Naive thymus-derived CD4-positive, alpha-beta T cell (primary cell): ENCODE measurements around the gene GMIP. TPM values are rescaled to one million over a fixed set of nuclear protein-coding genes. Genes with fewer than 3 reads are reported as not detected.
A peak's percentile ranks its signal among the peaks of the same experiment; 100 is the strongest.

ENCODE experiments used
- ATAC-seq: fragments of 150-1000 bp; cut with Tn5 transposase; 2 replicates; pipeline ENCODE4 v1.10.0; 2021; ENCODE audit warnings: mild to moderate bottlenecking, moderate library complexity
- CTCF ChIA-PET: fragments of 350-600 bp; sonication (Branson Sonifier 250); formaldehyde crosslinking; loops from one replicate; lab custom pipeline; 2021; ENCODE audit warnings: antibody characterized with exemption; lab: Charles Lee
- POLR2A ChIA-PET: fragments of 350-600 bp; sonication (Branson Sonifier 250); formaldehyde crosslinking; loops from one replicate; lab custom pipeline; 2021; ENCODE audit warnings: antibody characterized with exemption, inconsistent platforms; lab: Charles Lee
- DNase-seq, 9 donors: peaks; one replicate each; pipeline versions ENCODE4 v3.0.0 to v3.0.0-alpha.2; 2020 to 2022; ENCODE audit warnings: mixed read lengths in 1 of 9
- H3K27ac ChIP-seq: one replicate; pipeline ENCODE4 v1.7.0; 2013; ENCODE audit warnings: mild to moderate bottlenecking, low read depth, low read length, moderate library complexity
- H3K27me3 ChIP-seq, 2 donors: one replicate each; pipeline ENCODE4 v1.7.0; 2013; ENCODE audit warnings: low read length in 2 of 2, mild to moderate bottlenecking in 2 of 2, moderate library complexity in 2 of 2; ENCODE audit not compliant: control insufficient read depth in 2 of 2, insufficient read depth in 2 of 2
- H3K36me3 ChIP-seq, 3 experiments: 1 replicate in 2 of 3; 2 replicates in 1 of 3; pipeline ENCODE4 v1.7.0; 2013; ENCODE audit warnings: low read length in 3 of 3, mild to moderate bottlenecking in 3 of 3, moderate library complexity in 1 of 3; ENCODE audit not compliant: insufficient read depth in 3 of 3, control insufficient read depth in 2 of 3
- H3K4me1 ChIP-seq, 2 donors: one replicate each; pipeline ENCODE4 v1.7.0; 2013; ENCODE audit warnings: low read length in 2 of 2, mild to moderate bottlenecking in 2 of 2, moderate library complexity in 1 of 2; ENCODE audit not compliant: control insufficient read depth in 2 of 2, insufficient read depth in 2 of 2
- H3K4me3 ChIP-seq: 2 replicates; pipeline ENCODE4 v1.7.0; 2013; ENCODE audit warnings: mild to moderate bottlenecking, low read length
- H3K9me3 ChIP-seq, 3 experiments: 1 replicate in 2 of 3; 2 replicates in 1 of 3; pipeline ENCODE4 v1.7.0; 2013; ENCODE audit warnings: low read length in 3 of 3; ENCODE audit not compliant: control insufficient read depth in 2 of 3
- H3K27ac Mint-ChIP-seq, 9 donors: one replicate each; pipeline ENCODE4 v1.8.0; 2020 to 2022; ENCODE audit warnings: mixed read lengths in 9 of 9, mild to moderate bottlenecking in 8 of 9, moderate library complexity in 5 of 9, inconsistent platforms in 2 of 9
- H3K27me3 Mint-ChIP-seq, 5 donors: one replicate each; pipeline ENCODE4 v1.8.0; 2021 to 2022; ENCODE audit warnings: mixed read lengths in 5 of 5, mild to moderate bottlenecking in 1 of 5
- H3K36me3 Mint-ChIP-seq, 5 donors: one replicate each; pipeline ENCODE4 v1.8.0; 2020 to 2022; ENCODE audit warnings: mixed read lengths in 5 of 5, mild to moderate bottlenecking in 3 of 5, inconsistent platforms in 1 of 5
- H3K4me1 Mint-ChIP-seq, 7 donors: one replicate each; pipeline ENCODE4 v1.8.0; 2020 to 2022; ENCODE audit warnings: mixed read lengths in 7 of 7, mild to moderate bottlenecking in 3 of 7, inconsistent platforms in 1 of 7
- H3K4me3 Mint-ChIP-seq, 10 donors: one replicate each; pipeline ENCODE4 v1.8.0; 2020 to 2022; ENCODE audit warnings: mild to moderate bottlenecking in 10 of 10, mixed read lengths in 10 of 10, moderate library complexity in 6 of 10, inconsistent platforms in 2 of 10
- H3K9me3 Mint-ChIP-seq, 11 donors: one replicate each; pipeline ENCODE4 v1.8.0; 2020 to 2022; ENCODE audit warnings: mixed read lengths in 11 of 11, mild to moderate bottlenecking in 4 of 11, inconsistent platforms in 1 of 11, moderate library complexity in 1 of 11
- intact Hi-C, 2 donors: fragments of 100-400 bp; cut with micrococcal nuclease; formaldehyde crosslinking; loops; one replicate each; pipeline ENCODE4 v1.15.1; 2023
- polyA plus RNA-seq, 2 donors: library from polyadenylated mRNA; unstranded; fragments of 300-500 nt; fragmentation: Illumina TruSeq; gene quantifications; one replicate each; pipeline ENCODE4 v1.2.3, GENCODE V29; 2021
- total RNA-seq, 6 experiments: library from RNA in 5 of 6; stranded (reverse) in 5 of 6; gene quantifications; 1 replicate in 5 of 6; 2 replicates in 1 of 6; pipeline ENCODE4 v1.2.3 and lab custom pipeline; 2021 to 2026

GMIP gene
- total and polyA plus RNA-seq, 7 experiments from 2014 or later, result 32.9 to 141 (median 99.1) TPM

DNA sequence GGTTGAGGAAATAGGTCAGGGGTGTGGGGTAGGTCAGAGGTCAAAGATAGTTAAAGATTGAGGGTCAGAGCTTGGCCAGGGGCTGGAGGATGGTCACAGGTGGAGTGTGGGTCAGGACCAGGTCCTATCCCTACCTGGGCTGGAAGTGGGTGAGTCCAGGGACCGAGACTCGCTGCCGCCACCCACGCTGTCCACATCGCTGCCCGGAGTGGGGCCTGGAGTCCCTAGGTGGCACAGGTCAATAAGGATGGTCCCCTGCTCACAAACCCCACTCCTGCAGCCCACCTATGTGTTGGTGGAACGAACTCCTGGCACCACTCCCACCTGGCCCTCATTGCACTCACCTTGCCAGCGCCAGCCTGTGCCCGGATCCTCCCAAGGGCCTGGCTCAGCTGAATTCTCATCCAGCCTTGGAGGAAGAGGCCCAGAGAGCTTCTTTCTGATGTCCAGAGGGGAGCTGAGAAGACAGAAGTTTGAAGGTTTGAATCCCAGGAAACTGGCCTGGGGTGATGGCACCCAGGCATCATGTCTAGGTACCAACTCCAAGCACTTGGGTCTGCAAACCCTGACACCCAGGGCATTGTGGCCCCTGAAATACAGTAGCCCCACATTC, 6.8 kb downstream of the GMIP start:
- H3K4me1 ChIP-seq, result peaks cover 0 to 8% of the 10 kb centered on the region in 2 donors
- DNase-seq (no peak), ATAC-seq (no peak)
- H3K36me3 ChIP-seq, result peaks cover 17 to 82% (median 31%) of the 10 kb centered on the region in 3 experiments
- ChIA-PET POLR2A (interaction anchor here (1.4 to 1.5 kb wide), 2 partner anchors 8 to 28 kb away, joined by 3 to 4 read pairs; no protein-coding TSS in a partner anchor), CTCF (interaction anchor here (0.8 to 1.4 kb wide), 2 partner anchors 22 to 104 kb away, joined by 3 to 4 read pairs; no protein-coding TSS in a partner anchor)
- Mint-ChIP-seq H3K27ac (peak overlapping the region in 1 of 9 donors; percentile 36), H3K4me1 (peaks cover 12 to 28% (median 18%) of the 10 kb centered on the region in 7 donors), H3K27me3 (no peaks in the 10 kb centered on the region), H3K9me3 (peaks cover 0 to 3% (median 0%) of the 10 kb centered on the region in 11 donors), H3K4me3 (no peak overlapping the region), H3K36me3 (peaks cover 9 to 32% (median 19%) of the 10 kb centered on the region in 5 donors)
- no peak overlapping the region for H3K27ac ChIP-seq
- no peaks in the 10 kb centered on the region for H3K27me3 ChIP-seq
- intact Hi-C loops, result no loop called here
- H3K4me3 ChIP-seq, result no peak overlapping the region
- no peaks in the 10 kb centered on the region for H3K9me3 ChIP-seq

DNA sequence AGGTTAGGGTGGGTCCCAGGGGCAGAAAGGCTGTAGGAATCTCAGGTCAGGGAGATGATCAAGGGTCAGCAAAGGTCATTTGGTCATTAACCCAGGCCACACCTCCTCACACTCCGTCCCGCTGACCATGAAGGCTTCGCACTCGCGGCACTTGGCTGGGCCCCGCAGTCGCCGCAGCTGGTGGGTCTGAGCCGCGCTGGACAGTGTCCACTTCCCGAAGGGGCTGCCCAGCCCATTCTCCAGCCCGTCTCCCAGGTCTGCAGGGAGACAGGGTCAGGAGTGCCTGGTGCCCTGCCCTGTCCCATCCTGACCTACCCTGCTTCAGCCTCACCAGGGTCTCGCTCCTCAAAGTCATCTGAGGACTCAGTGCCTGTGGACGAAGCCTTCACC, 8.1 kb downstream of the GMIP start:
- ATAC-seq (no peak), DNase-seq (no peak)
- no peak overlapping the region for H3K4me3 ChIP-seq
- ChIA-PET POLR2A (interaction anchor here (0.9 to 1.2 kb wide), 2 partner anchors 8 to 33 kb away, joined by 3 to 4 read pairs; partner anchors contain the start of gene ZNF101), CTCF (no interaction called here)
- Mint-ChIP-seq H3K27ac (peak overlapping the region in 3 of 9 donors; percentile 6 to 86 (median 12)), H3K27me3 (no peaks in the 10 kb centered on the region), H3K4me3 (peak overlapping the region in 1 of 10 donors; percentile 23), H3K4me1 (peaks cover 11 to 26% (median 14%) of the 10 kb centered on the region in 7 donors), H3K9me3 (peaks cover 0 to 3% (median 0%) of the 10 kb centered on the region in 11 donors), H3K36me3 (peaks cover 9 to 39% (median 19%) of the 10 kb centered on the region in 5 donors)
- H3K27me3 ChIP-seq, result no peaks in the 10 kb centered on the region
- H3K27ac ChIP-seq, result no peak overlapping the region
- intact Hi-C loops, result no loop called here
- no peaks in the 10 kb centered on the region for H3K4me1 ChIP-seq
- peaks cover 17 to 80% (median 31%) of the 10 kb centered on the region in 3 experiments for H3K36me3 ChIP-seq
- H3K9me3 ChIP-seq, result no peaks in the 10 kb centered on the region

DNA sequence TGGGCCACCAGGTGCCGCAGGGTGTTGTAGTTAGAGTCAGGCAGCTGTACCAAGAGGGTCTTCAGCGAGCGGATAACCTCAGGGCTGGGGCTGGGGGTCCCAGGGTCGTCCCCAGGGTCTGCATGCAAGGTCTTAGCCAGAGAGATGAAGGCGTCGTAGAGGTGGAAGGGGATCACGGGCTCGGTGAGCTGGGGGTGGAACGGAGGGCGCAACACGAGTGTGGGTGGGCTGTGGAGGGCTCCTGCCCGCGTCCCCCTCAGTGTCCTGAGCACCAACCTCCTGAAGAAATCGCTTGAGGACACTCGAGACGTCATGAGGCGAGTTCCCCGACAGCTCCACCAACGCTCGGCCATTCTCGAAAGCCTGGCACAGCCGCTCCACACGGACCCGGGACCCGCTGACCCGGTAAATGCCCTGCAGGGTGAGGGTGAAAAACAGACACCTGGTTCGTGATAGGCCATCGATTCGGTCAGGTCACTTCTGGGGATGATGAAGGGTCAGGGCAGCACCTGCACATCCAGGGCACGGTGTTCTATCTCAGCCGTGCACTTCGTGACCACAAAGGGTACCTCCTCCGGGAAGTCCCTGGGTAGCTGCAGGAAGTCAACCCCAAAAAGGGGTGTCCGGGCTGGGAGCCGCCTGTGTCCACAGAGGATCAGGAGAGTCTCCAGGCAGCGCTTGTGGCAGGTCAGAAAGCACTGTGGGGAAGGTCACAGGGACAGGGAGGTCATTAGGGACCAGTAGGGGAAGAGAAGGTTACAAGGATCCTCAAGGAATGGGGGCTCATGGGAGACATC, 8.7 kb downstream of the GMIP start:
- CTCF ChIA-PET, result interaction anchor here (0.6 kb wide), 1 partner anchor 9 kb away, joined by 3 read pairs; no protein-coding TSS in a partner anchor
- DNase-seq (no peak), ATAC-seq (no peak)
- peaks cover 5 to 22% (median 10%) of the 10 kb centered on the region in 7 donors for H3K4me1 Mint-ChIP-seq
- Histone ChIP-seq H3K4me3 (no peak overlapping the region), H3K4me1 (no peaks in the 10 kb centered on the region), H3K27ac (no peak overlapping the region), H3K27me3 (no peaks in the 10 kb centered on the region), H3K9me3 (no peaks in the 10 kb centered on the region), H3K36me3 (peaks cover 17 to 80% (median 29%) of the 10 kb centered on the region in 3 experiments)
- peak overlapping the region in 5 of 9 donors; percentile 10 to 91 (median 56) for H3K27ac Mint-ChIP-seq
- H3K4me3 Mint-ChIP-seq, result peak overlapping the region in 1 of 10 donors; percentile 47
- no peaks in the 10 kb centered on the region for H3K27me3 Mint-ChIP-seq
- POLR2A ChIA-PET, result interaction anchor here (0.5 to 1.4 kb wide), 6 partner anchors 7 to 214 kb away, joined by 3 to 4 read pairs (median 4); partner anchors contain the start of gene ZNF101
- intact Hi-C loops, result no loop called here
- H3K36me3 Mint-ChIP-seq, result peaks cover 9 to 44% (median 19%) of the 10 kb centered on the region in 5 donors
- H3K9me3 Mint-ChIP-seq, result peaks cover 0 to 3% (median 0%) of the 10 kb centered on the region in 11 donors

DNA sequence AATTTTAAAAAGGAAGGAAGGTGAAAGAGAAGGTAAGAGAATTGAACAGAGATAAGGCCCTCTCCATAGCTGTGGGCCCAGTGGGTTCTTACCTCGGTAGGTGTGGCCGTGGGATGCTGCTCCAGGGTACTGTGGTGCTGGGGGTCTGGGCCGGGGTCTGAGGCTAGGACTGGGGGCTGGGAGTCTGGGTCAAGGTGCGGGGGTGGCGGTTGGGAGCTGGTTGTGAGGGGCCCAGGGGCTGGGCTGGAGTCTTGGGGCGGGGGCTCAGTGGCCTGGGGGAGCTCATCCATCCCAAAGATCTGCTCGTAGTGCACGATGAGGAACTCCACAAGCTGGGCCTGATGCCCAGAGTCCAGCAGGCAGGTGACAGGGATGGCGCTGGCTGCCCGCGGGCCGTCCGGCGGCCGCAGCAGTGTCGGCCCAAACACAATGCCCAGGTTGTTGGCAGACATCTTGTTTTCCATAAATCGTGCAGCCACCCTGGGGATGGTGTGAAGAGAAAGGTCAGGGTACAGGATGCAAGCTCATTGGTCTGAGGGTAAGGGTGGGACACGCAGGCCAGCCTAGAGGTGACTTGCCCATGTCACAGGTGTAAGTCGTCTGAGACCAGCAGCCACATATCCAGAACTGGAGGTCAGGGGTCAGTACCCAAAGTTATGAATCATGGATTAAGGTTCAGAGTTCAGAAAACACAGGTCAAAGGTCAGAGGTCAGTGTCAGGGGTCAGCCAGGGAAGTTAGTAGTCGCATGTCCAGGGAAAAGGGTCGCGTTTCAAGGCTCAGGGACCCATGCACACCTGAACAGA, 9.5 kb downstream of the GMIP start:
- no peaks in the 10 kb centered on the region for H3K9me3 ChIP-seq
- no peak for ATAC-seq
- Mint-ChIP-seq H3K27me3 (no peaks in the 10 kb centered on the region), H3K4me1 (peaks cover 4 to 21% (median 10%) of the 10 kb centered on the region in 7 donors), H3K27ac (peak overlapping the region in 5 of 9 donors; percentile 7 to 91 (median 25)), H3K9me3 (peaks cover 0 to 3% (median 0%) of the 10 kb centered on the region in 11 donors), H3K36me3 (peaks cover 9 to 46% (median 19%) of the 10 kb centered on the region in 5 donors), H3K4me3 (peak overlapping the region in 1 of 10 donors; percentile 47)
- H3K4me1 ChIP-seq, result no peaks in the 10 kb centered on the region
- ChIA-PET POLR2A (interaction anchor here (0.5 to 1.4 kb wide), 8 partner anchors 10 to 215 kb away, joined by 3 to 4 read pairs (median 3); no protein-coding TSS in a partner anchor), CTCF (interaction anchor here (0.6 kb wide), 1 partner anchor 9 kb away, joined by 3 read pairs; no protein-coding TSS in a partner anchor)
- intact Hi-C loops, result no loop called here
- DNase-seq, result no peak
- no peaks in the 10 kb centered on the region for H3K27me3 ChIP-seq
- no peak overlapping the region for H3K4me3 ChIP-seq
- no peak overlapping the region for H3K27ac ChIP-seq
- H3K36me3 ChIP-seq, result peaks cover 17 to 77% (median 28%) of the 10 kb centered on the region in 3 experiments

DNA sequence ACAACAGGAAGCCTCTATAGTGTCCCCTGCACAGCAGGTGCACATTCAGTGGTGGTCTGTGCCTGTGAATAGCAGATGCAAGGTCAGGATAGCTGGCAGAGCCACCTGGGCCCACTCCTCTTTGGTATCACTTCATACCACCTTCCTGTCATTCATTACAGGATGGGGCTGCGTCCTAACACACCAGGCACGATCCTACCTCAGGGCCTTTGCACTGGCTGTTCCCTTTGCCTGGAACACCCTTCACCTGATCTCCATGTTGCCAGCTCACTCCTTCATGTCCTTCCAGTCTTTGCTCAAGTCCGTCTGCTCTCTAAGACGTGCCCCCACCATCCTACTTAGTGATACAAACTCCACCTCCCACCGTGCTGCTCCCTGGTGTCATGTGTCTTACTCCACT, 10.8 kb downstream of the GMIP start:
- ChIA-PET CTCF (no interaction called here), POLR2A (interaction anchor here (0.6 to 1.3 kb wide), 4 partner anchors 11 to 371 kb away, joined by 3 to 4 read pairs (median 4); partner anchors contain the start of gene ATP13A1)
- peaks cover 4 to 21% (median 13%) of the 10 kb centered on the region in 7 donors for H3K4me1 Mint-ChIP-seq
- H3K4me3 Mint-ChIP-seq, result no peak overlapping the region
- H3K9me3 Mint-ChIP-seq, result peaks cover 0 to 3% (median 0%) of the 10 kb centered on the region in 11 donors
- peak overlapping the region in 3 of 9 donors; percentile 73 to 83 (median 78) for H3K27ac Mint-ChIP-seq
- no peak overlapping the region for H3K4me3 ChIP-seq
- no peaks in the 10 kb centered on the region for H3K27me3 ChIP-seq
- intact Hi-C loops, result no loop called here
- no peak overlapping the region for H3K27ac ChIP-seq
- H3K36me3 ChIP-seq, result peaks cover 17 to 68% (median 26%) of the 10 kb centered on the region in 3 experiments
- H3K36me3 Mint-ChIP-seq, result peaks cover 9 to 44% (median 19%) of the 10 kb centered on the region in 5 donors
- ATAC-seq, result no peak
- no peak for DNase-seq
- no peaks in the 10 kb centered on the region for H3K4me1 ChIP-seq
- H3K27me3 Mint-ChIP-seq, result no peaks in the 10 kb centered on the region
- H3K9me3 ChIP-seq, result no peaks in the 10 kb centered on the region
